Measurements from ENCODE around the gene NASP.

DNA sequence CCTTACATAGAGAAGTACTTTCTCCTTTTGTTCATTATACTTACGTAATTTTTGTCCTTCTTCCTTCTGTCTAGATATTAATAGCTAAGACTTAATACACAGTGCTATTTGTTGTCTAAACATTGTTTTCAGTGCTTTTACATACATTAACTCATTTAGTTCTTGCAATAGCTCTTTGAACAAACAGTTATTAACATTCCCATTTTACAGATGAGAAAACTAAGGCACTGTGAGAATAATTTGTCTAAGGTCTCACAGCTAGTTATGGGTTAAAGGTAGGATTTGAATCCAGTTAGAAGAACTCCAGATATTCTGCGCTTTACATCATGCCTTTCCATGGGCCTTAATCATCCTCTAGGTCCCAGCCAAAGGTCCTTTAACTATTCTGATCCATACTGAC is 20.4 kb downstream of the NASP start:
- TF ChIP-seq, protein P1, sequence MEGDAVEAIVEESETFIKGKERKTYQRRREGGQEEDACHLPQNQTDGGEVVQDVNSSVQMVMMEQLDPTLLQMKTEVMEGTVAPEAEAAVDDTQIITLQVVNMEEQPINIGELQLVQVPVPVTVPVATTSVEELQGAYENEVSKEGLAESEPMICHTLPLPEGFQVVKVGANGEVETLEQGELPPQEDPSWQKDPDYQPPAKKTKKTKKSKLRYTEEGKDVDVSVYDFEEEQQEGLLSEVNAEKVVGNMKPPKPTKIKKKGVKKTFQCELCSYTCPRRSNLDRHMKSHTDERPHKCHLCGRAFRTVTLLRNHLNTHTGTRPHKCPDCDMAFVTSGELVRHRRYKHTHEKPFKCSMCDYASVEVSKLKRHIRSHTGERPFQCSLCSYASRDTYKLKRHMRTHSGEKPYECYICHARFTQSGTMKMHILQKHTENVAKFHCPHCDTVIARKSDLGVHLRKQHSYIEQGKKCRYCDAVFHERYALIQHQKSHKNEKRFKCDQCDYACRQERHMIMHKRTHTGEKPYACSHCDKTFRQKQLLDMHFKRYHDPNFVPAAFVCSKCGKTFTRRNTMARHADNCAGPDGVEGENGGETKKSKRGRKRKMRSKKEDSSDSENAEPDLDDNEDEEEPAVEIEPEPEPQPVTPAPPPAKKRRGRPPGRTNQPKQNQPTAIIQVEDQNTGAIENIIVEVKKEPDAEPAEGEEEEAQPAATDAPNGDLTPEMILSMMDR (IDR thresholded peaks at IDR 0.05): no peak
- TF ChIP-seq TEAD4 (IDR thresholded peaks at IDR 0.05; ENCODE audit: borderline replicate concordance, insufficient read depth): no peak
